Hepatocyte (in vitro differentiated cells): Measurements from ENCODE around the gene CREBL2. TPM values are rescaled to one million over a fixed set of nuclear protein-coding genes. Genes with fewer than 3 reads are reported as not detected.

Source experiments
- DNase-seq: peaks from one replicate; pipeline ENCODE4 v3.0.0-alpha.2; 2016; ENCODE audit warnings: low spot score
- H2AFZ ChIP-seq: fragments of 200-600 bp; sonication (generic); 2 replicates; pipeline ENCODE4 v1.6.0; 2016; ENCODE audit warnings: antibody characterized with exemption, mild to moderate bottlenecking
- H3K27ac ChIP-seq: fragments of 200-600 bp; sonication (generic); 2 replicates; pipeline ENCODE4 v1.5.1; 2016; ENCODE audit warnings: mild to moderate bottlenecking
- H3K27me3 ChIP-seq: fragments of 200-600 bp; sonication (generic); 2 replicates; pipeline ENCODE4 v1.6.1; 2016
- H3K36me3 ChIP-seq: fragments of 200-600 bp; sonication (generic); replicated peaks from 2 replicates; pipeline ENCODE4 v1.5.1; 2016; ENCODE audit warnings: low read depth; ENCODE audit not compliant: insufficient read depth
- H3K4me1 ChIP-seq: fragments of 200-600 bp; sonication (generic); 2 replicates; pipeline ENCODE4 v1.5.1; 2016; ENCODE audit warnings: mild to moderate bottlenecking, moderate library complexity; ENCODE audit not compliant: insufficient read depth
- H3K4me2 ChIP-seq: fragments of 200-600 bp; sonication (generic); 2 replicates; pipeline ENCODE4 v1.6.0; 2016
- H3K4me3 ChIP-seq: fragments of 200-600 bp; sonication (generic); 2 replicates; pipeline ENCODE4 v1.5.1; 2016; ENCODE audit warnings: mild to moderate bottlenecking
- H3K79me2 ChIP-seq: fragments of 200-600 bp; sonication (generic); 2 replicates; pipeline ENCODE4 v1.6.0; 2017; ENCODE audit warnings: mild to moderate bottlenecking
- H3K9me2 ChIP-seq: fragments of 200-600 bp; sonication (generic); replicated peaks from 2 replicates; pipeline ENCODE4 v1.6.0; 2017; ENCODE audit warnings: mild to moderate bottlenecking; ENCODE audit not compliant: insufficient read depth
- H3K9me3 ChIP-seq: fragments of 200-600 bp; sonication (generic); 2 replicates; pipeline ENCODE4 v1.5.1; 2016; ENCODE audit warnings: low read depth, mild to moderate bottlenecking
- H4K20me1 ChIP-seq: fragments of 200-600 bp; sonication (generic); 2 replicates; pipeline ENCODE4 v1.6.0; 2016; ENCODE audit warnings: mild to moderate bottlenecking; ENCODE audit not compliant: insufficient read depth, poor library complexity, severe bottlenecking
- CTCF ChIP-seq: fragments of 200-600 bp; sonication (generic); IDR thresholded peaks from 2 replicates; pipeline ENCODE4 v1.5.1; 2016; ENCODE audit warnings: antibody characterized with exemption, mild to moderate bottlenecking; ENCODE audit not compliant: poor library complexity
- EZH2 ChIP-seq: fragments of 200-600 bp; sonication (generic); IDR thresholded peaks from 2 replicates; pipeline ENCODE4 v1.6.1; 2016; ENCODE audit warnings: antibody characterized with exemption, mild to moderate bottlenecking, borderline replicate concordance
- EZH2phosphoT487 ChIP-seq: fragments of 200-600 bp; sonication (generic); IDR thresholded peaks from one replicate; pipeline ENCODE4 v1.6.1; 2018; ENCODE audit warnings: antibody characterized with exemption, mild to moderate bottlenecking, low read depth, moderate library complexity; ENCODE audit not compliant: unreplicated experiment, severe bottlenecking
- WGBS: methylation state at CpG from one replicate; pipeline ENCODE4 v1.1.6; 2016; ENCODE audit warnings: low lambda C conversion rate; ENCODE audit errors: missing lambda C conversion rate; 5-methylcytosine and 5-hydroxymethylcytosine counted together
- polyA plus RNA-seq: library from polyadenylated mRNA; unstranded; fragments of >200 nt; fragmentation: Nextera tagmentation; extraction: Ambion mirVana; gene quantifications from 2 replicates; pipeline ENCODE4 v1.2.1, GENCODE V29; 2016
- total RNA-seq: library from RNA; depleted of rRNA; stranded (reverse); fragments of >200 nt; gene quantifications from 2 replicates; pipeline ENCODE4 v1.2.3, GENCODE V29; 2014

CREBL2 gene
- total and polyA plus RNA-seq, 2 experiments from 2014 or later = 11.4 to 19.4 TPM

GRCh38 chr12:12665194-12665593 is 53.5 kb downstream of the CREBL2 start:
- WGBS = 78% methylated on average over 13 of the region's 13 CpGs
- no peaks in the 10 kb centered on the region for H3K79me2 ChIP-seq
- H3K9me3 ChIP-seq = no peaks in the 10 kb centered on the region
- no peak overlapping the region for H3K4me2 ChIP-seq
- no peak for TF ChIP-seq CTCF
- no peak for TF ChIP-seq EZH2phosphoT487
- no peak for TF ChIP-seq EZH2
- no peaks in the 10 kb centered on the region for H3K9me2 ChIP-seq
- no peaks in the 10 kb centered on the region for H3K27me3 ChIP-seq
- no peak for DNase-seq
- no peak overlapping the region for H2AFZ ChIP-seq
- H3K4me3 ChIP-seq = no peak overlapping the region
- H4K20me1 ChIP-seq = no peaks in the 10 kb centered on the region
- no peak overlapping the region for H3K27ac ChIP-seq
- no peaks in the 10 kb centered on the region for H3K36me3 ChIP-seq
- no peaks in the 10 kb centered on the region for H3K4me1 ChIP-seq

GRCh38 chr12:12668005-12668404 is 56.3 kb downstream of the CREBL2 start:
- Histone ChIP-seq H3K9me2 (no peaks in the 10 kb centered on the region), H2AFZ (no peak overlapping the region), H3K4me3 (no peak overlapping the region), H3K9me3 (no peaks in the 10 kb centered on the region), H3K36me3 (no peaks in the 10 kb centered on the region), H3K4me1 (no peaks in the 10 kb centered on the region), H3K27me3 (no peaks in the 10 kb centered on the region), H3K4me2 (no peak overlapping the region), H3K79me2 (no peaks in the 10 kb centered on the region), H3K27ac (no peak overlapping the region), H4K20me1 (no peaks in the 10 kb centered on the region)
- WGBS = 93% methylated on average over 1 of the region's 1 CpG
- TF ChIP-seq CTCF (no peak), EZH2 (no peak), EZH2phosphoT487 (no peak)
- no peak for DNase-seq

- H3K4me3 ChIP-seq = no peak overlapping the region
- no peak overlapping the region for H2AFZ ChIP-seq
- H3K27me3 ChIP-seq = no peaks in the 10 kb centered on the region
- TF ChIP-seq EZH2 (no peak), EZH2phosphoT487 (no peak)
- no peak overlapping the region for H3K4me2 ChIP-seq
- no peaks in the 10 kb centered on the region for H4K20me1 ChIP-seq
- WGBS = 100% methylated on average over 2 of the region's 2 CpGs
- H3K27ac ChIP-seq = no peak overlapping the region
- H3K4me1 ChIP-seq = no peaks in the 10 kb centered on the region
- H3K79me2 ChIP-seq = no peaks in the 10 kb centered on the region
- H3K36me3 ChIP-seq = no peaks in the 10 kb centered on the region
- H3K9me3 ChIP-seq = no peaks in the 10 kb centered on the region
- DNase-seq = no peak
- H3K9me2 ChIP-seq = no peaks in the 10 kb centered on the region
Observed at GRCh38 chr12:12669020-12669419, 57.3 kb downstream of the CREBL2 start.

GRCh38 chr12:12671850-12672660 is 60.4 kb downstream of the CREBL2 start:
- H3K4me2 ChIP-seq = no peak overlapping the region
- 77% methylated on average over 8 of the region's 8 CpGs for WGBS
- DNase-seq = no peak
- H3K9me2 ChIP-seq = no peaks in the 10 kb centered on the region
- H3K79me2 ChIP-seq = no peaks in the 10 kb centered on the region
- H4K20me1 ChIP-seq = no peaks in the 10 kb centered on the region
- no peak overlapping the region for H3K27ac ChIP-seq
- no peaks in the 10 kb centered on the region for H3K27me3 ChIP-seq
- no peaks in the 10 kb centered on the region for H3K4me1 ChIP-seq
- H3K36me3 ChIP-seq = no peaks in the 10 kb centered on the region
- H2AFZ ChIP-seq = no peak overlapping the region
- TF ChIP-seq CTCF (no peak), EZH2 (no peak), EZH2phosphoT487 (no peak)
- H3K4me3 ChIP-seq = no peak overlapping the region
- no peaks in the 10 kb centered on the region for H3K9me3 ChIP-seq
